ENCODE data around the gene BOD1L1. TPM values are rescaled to one million over a fixed set of nuclear protein-coding genes. Genes with fewer than 3 reads are reported as not detected.

The BOD1L1 gene
- total RNA-seq, 1 experiment from 2014 or later, result 18.1 TPM

GRCh38 chr4:13645075-13645474, 17.6 kb upstream of the BOD1L1 start:
- Histone ChIP-seq H3K36me3 (ENCODE audit: control insufficient read depth, insufficient read depth, low read length) (no peaks in the 10 kb centered on the region), H3K4me1 (ENCODE audit: control insufficient read depth, insufficient read depth, low read length) (no peaks in the 10 kb centered on the region), H3K9me3 (ENCODE audit: control insufficient read depth, insufficient read depth, low read depth, low read length) (no peaks in the 10 kb centered on the region), H3K27me3 (ENCODE audit: control insufficient read depth, insufficient read depth, low read length) (no peaks in the 10 kb centered on the region; the same call in 1 of the 2 replicates), H3K27ac (ENCODE audit: low read length) (no peak overlapping the region), H3K4me3 (ENCODE audit: low read depth in 2 of 2, low read length in 2 of 2) (no peak overlapping the region)
- in situ Hi-C loops (cut with HindIII; ENCODE audit: low pct_unique_long_range_greater_than_20kb, low sequenced_read_pairs), result no loop called here
- ATAC-seq, result no peak
- DNase-seq (ENCODE audit: low read depth, low spot score), result no peak
- POLR2A ChIA-PET, result no interaction called here
- BruUV-seq (replicated peaks), result no TSS peak
- CTCF ChIA-PET, result no interaction called here
- TF ChIP-seq, protein P1, sequence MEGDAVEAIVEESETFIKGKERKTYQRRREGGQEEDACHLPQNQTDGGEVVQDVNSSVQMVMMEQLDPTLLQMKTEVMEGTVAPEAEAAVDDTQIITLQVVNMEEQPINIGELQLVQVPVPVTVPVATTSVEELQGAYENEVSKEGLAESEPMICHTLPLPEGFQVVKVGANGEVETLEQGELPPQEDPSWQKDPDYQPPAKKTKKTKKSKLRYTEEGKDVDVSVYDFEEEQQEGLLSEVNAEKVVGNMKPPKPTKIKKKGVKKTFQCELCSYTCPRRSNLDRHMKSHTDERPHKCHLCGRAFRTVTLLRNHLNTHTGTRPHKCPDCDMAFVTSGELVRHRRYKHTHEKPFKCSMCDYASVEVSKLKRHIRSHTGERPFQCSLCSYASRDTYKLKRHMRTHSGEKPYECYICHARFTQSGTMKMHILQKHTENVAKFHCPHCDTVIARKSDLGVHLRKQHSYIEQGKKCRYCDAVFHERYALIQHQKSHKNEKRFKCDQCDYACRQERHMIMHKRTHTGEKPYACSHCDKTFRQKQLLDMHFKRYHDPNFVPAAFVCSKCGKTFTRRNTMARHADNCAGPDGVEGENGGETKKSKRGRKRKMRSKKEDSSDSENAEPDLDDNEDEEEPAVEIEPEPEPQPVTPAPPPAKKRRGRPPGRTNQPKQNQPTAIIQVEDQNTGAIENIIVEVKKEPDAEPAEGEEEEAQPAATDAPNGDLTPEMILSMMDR (IDR thresholded peaks at IDR 0.05), result peak; percentile 10; the same call in 1 of the 2 replicates
- TF ChIP-seq, protein P2, sequence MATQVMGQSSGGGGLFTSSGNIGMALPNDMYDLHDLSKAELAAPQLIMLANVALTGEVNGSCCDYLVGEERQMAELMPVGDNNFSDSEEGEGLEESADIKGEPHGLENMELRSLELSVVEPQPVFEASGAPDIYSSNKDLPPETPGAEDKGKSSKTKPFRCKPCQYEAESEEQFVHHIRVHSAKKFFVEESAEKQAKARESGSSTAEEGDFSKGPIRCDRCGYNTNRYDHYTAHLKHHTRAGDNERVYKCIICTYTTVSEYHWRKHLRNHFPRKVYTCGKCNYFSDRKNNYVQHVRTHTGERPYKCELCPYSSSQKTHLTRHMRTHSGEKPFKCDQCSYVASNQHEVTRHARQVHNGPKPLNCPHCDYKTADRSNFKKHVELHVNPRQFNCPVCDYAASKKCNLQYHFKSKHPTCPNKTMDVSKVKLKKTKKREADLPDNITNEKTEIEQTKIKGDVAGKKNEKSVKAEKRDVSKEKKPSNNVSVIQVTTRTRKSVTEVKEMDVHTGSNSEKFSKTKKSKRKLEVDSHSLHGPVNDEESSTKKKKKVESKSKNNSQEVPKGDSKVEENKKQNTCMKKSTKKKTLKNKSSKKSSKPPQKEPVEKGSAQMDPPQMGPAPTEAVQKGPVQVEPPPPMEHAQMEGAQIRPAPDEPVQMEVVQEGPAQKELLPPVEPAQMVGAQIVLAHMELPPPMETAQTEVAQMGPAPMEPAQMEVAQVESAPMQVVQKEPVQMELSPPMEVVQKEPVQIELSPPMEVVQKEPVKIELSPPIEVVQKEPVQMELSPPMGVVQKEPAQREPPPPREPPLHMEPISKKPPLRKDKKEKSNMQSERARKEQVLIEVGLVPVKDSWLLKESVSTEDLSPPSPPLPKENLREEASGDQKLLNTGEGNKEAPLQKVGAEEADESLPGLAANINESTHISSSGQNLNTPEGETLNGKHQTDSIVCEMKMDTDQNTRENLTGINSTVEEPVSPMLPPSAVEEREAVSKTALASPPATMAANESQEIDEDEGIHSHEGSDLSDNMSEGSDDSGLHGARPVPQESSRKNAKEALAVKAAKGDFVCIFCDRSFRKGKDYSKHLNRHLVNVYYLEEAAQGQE (IDR thresholded peaks at IDR 0.05; ENCODE audit: insufficient read depth in 1 of 2, low read depth in 2 of 2, low read length in 1 of 2), result no peak
- intact Hi-C loops (cut with micrococcal nuclease; ENCODE audit: unreplicated experiment), result no loop called here

DNA sequence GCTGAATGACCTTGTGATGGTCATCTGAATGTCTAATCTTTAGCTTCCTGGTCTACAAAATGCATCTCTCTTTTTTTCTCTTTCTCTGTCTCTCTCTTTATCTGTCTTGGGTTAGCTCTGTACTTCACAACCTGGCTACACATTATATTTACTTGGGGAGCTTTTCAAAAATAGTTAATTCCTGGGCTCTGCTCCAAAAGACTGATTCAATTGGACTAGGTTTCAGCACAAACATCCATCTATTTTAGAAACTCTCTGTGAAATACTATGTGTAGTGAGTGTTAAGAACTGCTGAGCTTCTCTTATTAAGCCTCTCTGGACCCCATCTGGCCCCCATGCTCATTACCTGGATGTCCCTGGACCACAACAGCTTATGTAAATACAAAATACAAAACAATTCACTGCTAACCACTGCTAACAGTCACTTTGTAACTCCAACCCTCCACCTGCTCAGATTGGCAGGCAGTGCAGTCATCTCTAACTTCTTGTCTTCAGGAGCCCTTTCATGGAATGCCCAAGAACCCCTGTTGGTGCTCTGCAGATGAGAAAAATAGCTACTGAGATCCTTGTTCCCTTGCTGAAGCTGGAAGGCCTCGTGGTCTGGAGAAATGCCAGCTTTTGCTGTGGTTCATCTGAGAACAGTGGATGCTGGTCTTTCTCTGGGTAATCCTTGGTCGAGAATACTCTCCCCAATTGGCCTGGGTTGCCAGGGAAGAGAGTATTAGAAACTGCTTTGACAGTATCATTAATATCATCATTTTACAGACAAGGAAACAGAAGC, 14.8 kb upstream of the BOD1L1 start:
- TF ChIP-seq, protein P1 (IDR thresholded peaks at IDR 0.05), result no peak
- no peak for TF ChIP-seq SIN3A (IDR thresholded peaks at IDR 0.05; ENCODE audit: borderline replicate concordance, insufficient read depth, low read depth, low read length)
- Histone ChIP-seq H3K4me1 (ENCODE audit: control insufficient read depth, insufficient read depth, low read length) (no peaks in the 10 kb centered on the region), H3K27ac (ENCODE audit: low read length) (no peak overlapping the region), H3K9me3 (ENCODE audit: control insufficient read depth, insufficient read depth, low read depth, low read length) (no peaks in the 10 kb centered on the region), H3K4me3 (ENCODE audit: low read depth in 2 of 2, low read length in 2 of 2) (no peak overlapping the region), H3K27me3 (ENCODE audit: control insufficient read depth, insufficient read depth, low read length) (no peaks in the 10 kb centered on the region), H3K36me3 (ENCODE audit: control insufficient read depth, insufficient read depth, low read length) (no peaks in the 10 kb centered on the region)
- intact Hi-C loops (cut with micrococcal nuclease; ENCODE audit: unreplicated experiment), result no loop called here
- BruUV-seq (replicated peaks), result no TSS peak
- in situ Hi-C loops (cut with HindIII; ENCODE audit: low pct_unique_long_range_greater_than_20kb, low sequenced_read_pairs), result no loop called here
- POLR2A ChIA-PET, result no interaction called here
- CTCF ChIA-PET, result no interaction called here
- ATAC-seq (no peak), DNase-seq (ENCODE audit: low read depth, low spot score) (no peak)

DNA sequence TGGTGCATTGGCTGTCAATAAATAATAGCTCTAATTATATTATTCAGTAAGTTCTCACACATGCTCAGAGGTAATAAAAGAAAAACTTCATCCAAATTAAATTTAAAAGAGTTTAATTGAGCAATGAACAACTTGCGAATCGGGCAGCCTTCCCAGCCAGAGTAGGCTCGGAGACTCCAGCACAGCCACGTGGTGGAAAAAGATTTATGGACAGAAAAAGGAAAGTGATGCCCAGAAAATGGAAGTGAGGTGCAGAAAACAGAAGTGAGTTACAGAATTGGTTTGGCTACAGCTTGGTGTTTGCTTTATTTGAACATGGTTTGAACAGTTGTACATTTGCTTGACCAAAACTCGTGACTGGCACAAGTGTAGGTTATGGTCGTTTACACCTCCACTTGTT, 13.6 kb upstream of the BOD1L1 start:
- intact Hi-C loops (cut with micrococcal nuclease; ENCODE audit: unreplicated experiment) (no loop called here), in situ Hi-C loops (cut with HindIII; ENCODE audit: low pct_unique_long_range_greater_than_20kb, low sequenced_read_pairs) (no loop called here)
- DNase-seq (ENCODE audit: low read depth, low spot score) (no peak), ATAC-seq (no peak)
- H3K4me3 ChIP-seq (ENCODE audit: low read depth in 2 of 2, low read length in 2 of 2), result no peak overlapping the region
- TF ChIP-seq TCF7L2 (IDR thresholded peaks at IDR 0.05; ENCODE audit: low read depth, low read length) (no peak), SIN3A (IDR thresholded peaks at IDR 0.05; ENCODE audit: borderline replicate concordance, insufficient read depth, low read depth, low read length) (no peak), POLR2AphosphoS5 (IDR thresholded peaks at IDR 0.05; ENCODE audit: low read depth, low read length) (no peak)
- TF ChIP-seq, protein P1 (IDR thresholded peaks at IDR 0.05), result no peak
- TF ChIP-seq, protein P2 (IDR thresholded peaks at IDR 0.05; ENCODE audit: insufficient read depth in 1 of 2, low read depth in 2 of 2, low read length in 1 of 2), result no peak
- H3K36me3 ChIP-seq (ENCODE audit: control insufficient read depth, insufficient read depth, low read length), result no peaks in the 10 kb centered on the region
- H3K4me1 ChIP-seq (ENCODE audit: control insufficient read depth, insufficient read depth, low read length), result no peaks in the 10 kb centered on the region
- ChIA-PET CTCF (no interaction called here), POLR2A (no interaction called here)
- H3K27ac ChIP-seq (ENCODE audit: low read length), result no peak overlapping the region
- H3K27me3 ChIP-seq (ENCODE audit: control insufficient read depth, insufficient read depth, low read length), result no peaks in the 10 kb centered on the region
- no peaks in the 10 kb centered on the region for H3K9me3 ChIP-seq (ENCODE audit: control insufficient read depth, insufficient read depth, low read depth, low read length)
- BruUV-seq (replicated peaks), result no TSS peak
